ENCODE data around the gene NPAS3.

Gene NPAS3

GRCh38 chr14:33758547-33758946 lies 819.9 kb downstream of the NPAS3 start:
- DNase-seq (ENCODE audit: insufficient read length, low spot score) (no peak), FAIRE-seq (no peak)

DNA sequence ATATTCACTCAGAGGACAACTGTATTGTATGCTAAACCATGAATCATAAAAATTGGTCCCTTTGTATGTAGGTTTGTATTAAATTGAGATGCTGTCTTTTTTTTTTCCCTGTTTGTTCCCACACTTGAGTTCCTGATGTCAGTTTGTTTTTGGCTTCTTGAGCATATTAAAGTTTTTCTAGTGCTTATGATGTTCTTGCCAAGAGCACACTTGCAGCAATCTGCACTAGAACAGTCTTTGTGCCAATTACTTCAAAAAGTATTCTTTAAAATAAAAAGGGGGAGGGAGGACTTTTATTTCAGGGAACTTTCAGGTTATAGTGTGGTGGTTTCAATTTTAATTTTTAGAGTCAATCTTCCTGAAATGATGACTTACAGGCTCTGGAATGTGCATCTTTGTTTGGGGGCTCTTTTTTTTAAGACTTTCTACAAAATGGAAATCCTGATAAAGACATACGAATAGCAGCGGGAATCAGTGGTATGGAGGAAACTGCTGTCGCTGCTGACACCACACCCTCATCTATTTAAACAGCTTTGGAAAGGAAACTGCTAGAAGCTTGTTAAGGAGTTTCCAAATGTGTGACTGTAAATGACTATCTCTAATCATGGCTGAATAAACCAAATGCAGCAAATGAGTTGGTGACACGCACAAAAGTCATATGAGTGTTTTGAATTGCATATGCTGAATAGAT lies 823.6 kb downstream of the NPAS3 start:
- DNase-seq (ENCODE audit: insufficient read length, low spot score) (no peak), FAIRE-seq (no peak)

DNA sequence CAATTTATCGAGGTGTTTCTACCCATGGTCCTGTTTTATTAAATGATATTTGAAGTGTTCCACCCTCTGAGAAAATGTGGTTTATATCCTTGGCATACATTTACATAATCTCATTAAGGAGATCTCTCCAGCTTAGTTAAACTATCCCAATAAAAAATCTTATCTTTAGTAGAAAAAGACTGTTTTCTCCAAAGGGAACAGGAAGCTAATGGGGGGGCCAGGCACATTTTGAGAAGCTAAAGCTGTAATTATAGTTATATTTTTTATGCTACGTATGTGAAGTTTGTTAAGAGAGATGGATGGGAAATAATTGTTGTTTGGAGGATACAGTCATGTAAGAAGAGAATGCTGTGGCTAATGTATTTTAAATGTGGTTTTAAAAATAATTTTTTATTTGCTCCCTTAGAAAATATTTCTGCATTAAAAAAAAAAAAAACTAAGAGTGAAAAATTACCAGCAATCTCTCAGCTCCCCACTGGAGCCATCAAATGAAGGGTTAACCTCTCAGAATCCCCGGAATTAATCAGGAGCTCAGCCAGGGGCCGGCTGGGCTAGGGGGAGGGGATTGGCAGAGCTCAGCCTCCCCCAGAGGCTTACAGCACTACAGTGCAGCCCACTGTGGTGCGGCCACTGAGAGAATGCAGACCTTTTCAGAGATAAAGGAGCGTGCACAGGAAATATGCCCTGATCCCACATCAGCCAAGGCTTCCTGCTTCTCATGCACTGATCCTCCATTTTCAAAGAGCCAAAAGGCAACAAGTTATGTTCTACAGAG lies 826.4 kb downstream of the NPAS3 start:
- no peak for FAIRE-seq

DNA sequence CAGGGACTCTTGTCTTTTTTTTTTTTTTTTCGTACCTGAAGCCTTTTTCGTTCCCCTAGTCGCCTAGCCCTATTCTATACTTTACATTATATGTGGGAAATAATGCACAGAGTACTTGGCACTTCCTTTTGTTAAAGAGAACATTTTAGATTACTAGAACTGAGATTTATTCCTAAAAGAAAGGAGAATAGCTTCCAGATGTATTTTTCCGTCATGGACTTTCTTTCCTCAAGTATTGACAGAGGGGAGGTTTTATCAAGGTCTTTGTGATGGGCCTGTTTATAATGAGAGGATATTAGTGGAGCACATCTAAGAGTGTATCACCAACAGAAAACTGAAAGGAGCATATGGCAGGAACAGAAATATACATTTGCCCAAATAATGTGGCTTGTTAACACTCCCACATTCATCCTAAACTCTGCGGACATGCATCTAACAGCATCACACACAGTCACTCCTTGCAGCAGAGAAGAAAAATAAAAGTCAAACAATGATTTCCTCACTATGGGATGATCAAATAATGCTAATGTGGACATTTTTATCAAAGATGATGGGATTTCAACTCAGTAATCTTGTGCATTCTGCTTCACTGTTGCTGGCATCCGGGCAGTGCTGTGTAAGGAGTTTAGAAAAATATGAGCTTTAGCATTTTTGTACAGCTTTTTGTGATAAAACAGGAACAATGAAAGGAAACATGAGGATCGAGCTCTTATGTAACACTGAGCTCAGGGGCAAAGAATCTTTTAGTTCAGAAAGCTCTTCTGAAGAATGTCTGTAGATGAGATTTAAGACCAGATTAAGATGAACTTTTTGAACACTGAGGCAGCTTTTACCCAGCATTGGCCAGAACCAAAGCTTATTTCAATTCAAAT lies 829.1 kb downstream of the NPAS3 start:
- FAIRE-seq (no peak), DNase-seq (ENCODE audit: insufficient read length, low spot score) (no peak)

More for the DNA sequence above, 826.4 kb downstream of the NPAS3 start:
- DNase-seq (ENCODE audit: insufficient read length, low spot score) = no peak

- no peak for FAIRE-seq
- DNase-seq (ENCODE audit: insufficient read length, low spot score) = no peak
Measured at GRCh38 chr14:33768458-33768830, 829.8 kb downstream of the NPAS3 start.

- no peak for DNase-seq (ENCODE audit: insufficient read length, low spot score)
- FAIRE-seq = no peak
Measured at GRCh38 chr14:33773205-33774030, 834.7 kb downstream of the NPAS3 start.

DNA sequence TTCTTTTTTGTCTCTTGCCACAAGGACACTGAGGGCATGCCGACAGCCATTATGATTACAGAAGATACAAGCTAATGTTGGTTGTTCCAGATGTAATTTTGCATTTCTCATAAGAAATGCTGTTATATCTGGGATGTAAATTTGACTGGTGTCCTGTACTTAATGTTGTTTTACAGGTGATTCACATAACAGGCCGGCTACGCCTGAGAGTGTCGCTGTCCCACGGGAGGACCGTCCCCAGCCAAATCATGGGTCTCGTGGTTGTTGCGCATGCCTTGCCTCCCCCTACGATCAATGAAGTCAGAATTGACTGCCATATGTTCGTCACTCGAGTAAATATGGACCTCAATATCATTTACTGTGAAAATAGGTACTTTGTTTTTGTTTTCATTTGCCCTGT lies 835.5 kb downstream of the NPAS3 start:
- no peak for DNase-seq (ENCODE audit: insufficient read length, low spot score)
- FAIRE-seq = no peak

- FAIRE-seq = no peak
- DNase-seq (ENCODE audit: insufficient read length, low spot score) = no peak
Measured at GRCh38 chr14:33774723-33775470, 836.2 kb downstream of the NPAS3 start.

- FAIRE-seq (no peak), DNase-seq (ENCODE audit: insufficient read length, low spot score) (no peak)
Measured at GRCh38 chr14:33776871-33777270, 838.2 kb downstream of the NPAS3 start.

DNA sequence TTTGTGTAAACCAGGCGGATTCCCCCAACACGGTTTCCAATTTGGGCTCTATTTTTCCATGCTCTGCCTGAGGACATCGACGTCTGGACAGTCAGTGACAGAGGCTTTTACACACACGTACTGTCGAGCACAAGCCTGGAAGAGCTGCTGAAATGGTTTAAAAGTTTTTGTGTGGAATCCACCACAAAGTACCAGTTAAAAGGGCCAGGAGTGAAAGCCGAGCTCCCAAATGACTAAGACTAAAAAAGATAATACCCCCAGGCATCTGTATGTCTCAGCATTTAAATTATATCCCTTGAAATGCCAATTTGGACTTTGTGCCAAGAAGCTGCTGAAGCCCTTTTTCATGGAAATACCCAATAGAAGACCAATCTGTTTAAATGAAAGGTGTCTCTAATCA lies 839.0 kb downstream of the NPAS3 start:
- DNase-seq (ENCODE audit: insufficient read length, low spot score) = no peak
- FAIRE-seq = no peak

DNA sequence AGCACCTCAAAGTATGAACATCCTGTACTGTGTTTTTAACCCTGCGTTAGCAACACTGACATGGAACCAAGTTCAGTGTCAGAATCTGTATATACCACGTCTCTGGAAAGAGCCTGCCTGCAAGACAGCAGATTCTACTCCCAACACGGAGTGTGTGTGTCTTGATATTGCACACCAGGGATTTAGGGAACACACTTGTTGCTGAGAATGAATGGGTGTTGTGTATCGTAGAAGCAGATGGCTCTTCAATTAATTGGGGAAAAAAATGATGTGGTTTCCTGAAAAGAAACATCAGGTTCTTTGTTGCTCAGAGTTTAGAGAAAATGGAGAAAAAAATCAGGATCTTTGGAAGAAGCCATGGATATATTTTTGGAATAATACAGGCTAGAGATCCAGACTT lies 841.4 kb downstream of the NPAS3 start:
- DNase-seq (ENCODE audit: insufficient read length, low spot score) (no peak), FAIRE-seq (no peak)

- FAIRE-seq (no peak), DNase-seq (ENCODE audit: insufficient read length, low spot score) (no peak)
Measured at GRCh38 chr14:33781236-33781635, 842.6 kb downstream of the NPAS3 start.

DNA sequence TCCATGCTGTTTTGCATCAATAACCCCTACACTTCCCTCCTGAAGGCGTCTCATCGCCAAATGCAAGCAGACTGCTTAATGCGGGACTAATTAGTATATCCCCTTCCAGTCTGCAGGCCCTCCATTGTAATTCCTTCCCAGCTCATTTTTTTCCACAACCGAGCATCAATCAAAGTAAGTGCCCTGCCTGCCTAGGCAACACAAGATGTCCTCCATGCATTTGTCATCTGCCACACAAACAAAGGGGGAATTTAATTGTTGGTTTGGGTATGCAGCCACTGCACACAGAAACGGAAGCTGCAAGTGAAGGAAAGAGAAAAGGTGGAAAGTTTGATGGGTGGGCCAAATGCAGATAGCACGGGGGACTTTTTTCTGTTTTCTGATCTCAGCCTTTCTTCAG lies 844.2 kb downstream of the NPAS3 start:
- FAIRE-seq = no peak
- no peak for DNase-seq (ENCODE audit: insufficient read length, low spot score)

DNA sequence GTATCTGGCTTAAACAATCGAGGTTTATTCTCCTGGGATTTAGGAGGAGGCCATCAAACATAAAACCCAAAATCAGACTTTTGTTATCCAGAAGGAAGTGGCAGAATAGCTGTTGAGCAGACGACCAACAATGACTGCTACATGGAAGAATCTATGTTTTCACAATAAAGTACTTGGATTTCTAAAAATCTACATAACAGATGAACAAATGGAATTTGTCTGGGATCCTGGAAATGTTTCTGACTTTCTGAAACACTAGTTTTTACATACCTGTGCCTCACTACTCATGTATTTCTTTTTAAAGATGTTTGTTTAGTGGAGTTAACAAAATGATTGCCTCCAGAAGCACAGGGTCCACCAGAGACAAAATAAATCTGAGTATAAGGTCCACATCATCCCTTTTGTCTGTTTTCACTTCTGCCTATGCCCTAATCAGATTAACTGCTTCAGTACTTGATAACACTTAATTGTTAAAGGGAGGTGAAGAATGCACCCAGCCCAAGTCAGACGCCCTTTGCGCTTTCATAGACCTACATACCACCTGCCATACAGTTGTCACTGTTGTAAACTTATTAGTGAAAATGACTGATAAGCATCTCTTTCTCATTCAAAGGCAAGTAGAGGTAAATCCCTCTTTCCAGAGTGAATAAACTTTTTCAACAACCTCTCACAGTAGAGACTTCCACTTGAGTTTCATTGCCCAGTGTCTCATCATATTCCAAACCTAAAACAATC lies 847.6 kb downstream of the NPAS3 start:
- DNase-seq (ENCODE audit: insufficient read length, low spot score) = no peak
- FAIRE-seq = no peak

GRCh38 chr14:33788161-33788560 lies 849.5 kb downstream of the NPAS3 start:
- FAIRE-seq = no peak
- no peak for DNase-seq (ENCODE audit: insufficient read length, low spot score)

DNA sequence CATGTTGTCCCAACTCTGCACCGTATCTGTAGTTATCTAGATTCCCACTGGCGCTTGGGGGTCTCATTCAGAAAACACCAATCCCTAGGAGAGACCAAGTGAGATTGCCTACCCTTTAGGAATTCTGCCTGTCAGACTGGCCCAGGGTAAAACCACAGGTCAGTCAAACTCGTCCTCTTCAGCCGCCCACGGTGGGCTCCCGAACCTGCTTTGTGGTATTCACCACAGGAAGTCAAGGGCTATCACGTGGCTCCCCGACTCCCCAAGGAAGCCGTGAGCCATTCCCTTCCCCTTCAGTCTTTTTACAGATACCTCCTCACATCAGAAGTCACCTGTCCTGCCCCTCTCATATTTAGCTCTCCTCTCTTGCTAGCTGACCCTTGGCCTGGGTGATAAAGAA lies 852.3 kb downstream of the NPAS3 start:
- DNase-seq (ENCODE audit: insufficient read length, low spot score) (no peak), FAIRE-seq (no peak)

GRCh38 chr14:33792009-33792719 lies 853.5 kb downstream of the NPAS3 start:
- FAIRE-seq (peak; percentile 72), DNase-seq (ENCODE audit: insufficient read length, low spot score) (no peak)

GRCh38 chr14:33792720-33793368 lies 854.2 kb downstream of the NPAS3 start:
- DNase-seq (ENCODE audit: insufficient read length, low spot score) = peak; percentile 67
- FAIRE-seq = no peak

Data from GM19239 (cell line).